Measurements from ENCODE around the gene PCDHGA12.
"Not testable (repeated sequence)": the region's sequence is repeated elsewhere in the genome, so short reads cannot be mapped to it uniquely, and the experiment has no call there.

The PCDHGA12 gene

GRCh38 chr5:141397756-141398551 is 32.4 kb upstream of the PCDHGA12 start, which contains the start of gene PCDHGB5:
TSS of gene PCDHGB5 (plus strand) at chr5:141397947. CDS start at chr5:141398128, 181 bp downstream.
- not testable (repeated sequence) for H3K27ac ChIP-seq (ENCODE audit: low read depth, low read length); H3K27me3 ChIP-seq (ENCODE audit: control insufficient read depth, insufficient read depth, low read length)

GRCh38 chr5:141398608-141399007 is 31.7 kb upstream of the PCDHGA12 start:
- H3K9ac ChIP-seq (ENCODE audit: low read length) = no peak overlapping the region
- no peaks in the 10 kb centered on the region for H3K4me1 ChIP-seq (ENCODE audit: control insufficient read depth, insufficient read depth, low read length)
- H3K27ac ChIP-seq (ENCODE audit: low read depth, low read length) = no peak overlapping the region
- no peaks in the 10 kb centered on the region for H3K27me3 ChIP-seq (ENCODE audit: control insufficient read depth, insufficient read depth, low read length)
- no peaks in the 10 kb centered on the region for H3K36me3 ChIP-seq (ENCODE audit: control insufficient read depth, insufficient read depth, low read length)
- H3K4me3 ChIP-seq (ENCODE audit: low read length) = no peak overlapping the region

More at GRCh38 chr5:141397756-141398551, 32.4 kb upstream of the PCDHGA12 start, which contains the start of gene PCDHGB5:
- not testable (repeated sequence) for H3K4me1 ChIP-seq (ENCODE audit: control insufficient read depth, insufficient read depth, low read length); H3K9ac ChIP-seq (ENCODE audit: low read length); H3K36me3 ChIP-seq (ENCODE audit: control insufficient read depth, insufficient read depth, low read length)
- peak within 1 kb of the TSS; percentile 27 for H3K4me3 ChIP-seq (ENCODE audit: low read length)

GRCh38 chr5:141399555-141400258 is 30.6 kb upstream of the PCDHGA12 start:
- H3K4me1 ChIP-seq (ENCODE audit: control insufficient read depth, insufficient read depth, low read length) = no peaks in the 10 kb centered on the region
- H3K9ac ChIP-seq (ENCODE audit: low read length) = no peak overlapping the region
- H3K27me3 ChIP-seq (ENCODE audit: control insufficient read depth, insufficient read depth, low read length) = no peaks in the 10 kb centered on the region
- no peaks in the 10 kb centered on the region for H3K36me3 ChIP-seq (ENCODE audit: control insufficient read depth, insufficient read depth, low read length)
- H3K27ac ChIP-seq (ENCODE audit: low read depth, low read length) = no peak overlapping the region
- peak overlapping the region; percentile 36 for H3K4me3 ChIP-seq (ENCODE audit: low read length)

- H3K4me3 ChIP-seq (ENCODE audit: low read length) = peak within 1 kb of the TSS; percentile 40
- H3K9ac ChIP-seq (ENCODE audit: low read length) = no peak within 1 kb of the TSS
- no peaks in the 10 kb centered on the region for H3K4me1 ChIP-seq (ENCODE audit: control insufficient read depth, insufficient read depth, low read length)
- H3K27ac ChIP-seq (ENCODE audit: low read depth, low read length) = no peak within 1 kb of the TSS
- H3K36me3 ChIP-seq (ENCODE audit: control insufficient read depth, insufficient read depth, low read length) = no peaks in the 10 kb centered on the region
- no peaks in the 10 kb centered on the region for H3K27me3 ChIP-seq (ENCODE audit: control insufficient read depth, insufficient read depth, low read length)
Measured at GRCh38 chr5:141402553-141403243, 27.6 kb upstream of the PCDHGA12 start, which contains the start of gene PCDHGA9. TSS of gene PCDHGA9 (plus strand) at chr5:141402778. CDS start at chr5:141402953, 175 bp downstream.

- Histone ChIP-seq H3K9ac (ENCODE audit: low read length) (no peak overlapping the region), H3K4me1 (ENCODE audit: control insufficient read depth, insufficient read depth, low read length) (no peaks in the 10 kb centered on the region), H3K4me3 (ENCODE audit: low read length) (peak overlapping the region; percentile 40), H3K27me3 (ENCODE audit: control insufficient read depth, insufficient read depth, low read length) (no peaks in the 10 kb centered on the region), H3K36me3 (ENCODE audit: control insufficient read depth, insufficient read depth, low read length) (no peaks in the 10 kb centered on the region), H3K27ac (ENCODE audit: low read depth, low read length) (no peak overlapping the region)
Measured at GRCh38 chr5:141403387-141403786, 26.9 kb upstream of the PCDHGA12 start.

GRCh38 chr5:141407790-141408505 is 22.4 kb upstream of the PCDHGA12 start, which contains the start of gene PCDHGB6:
TSS of gene PCDHGB6 (plus strand) at chr5:141408021. CDS start at chr5:141408203, 182 bp downstream.
- H3K27ac ChIP-seq (ENCODE audit: low read depth, low read length); H3K9ac ChIP-seq (ENCODE audit: low read length); H3K36me3 ChIP-seq (ENCODE audit: control insufficient read depth, insufficient read depth, low read length); H3K27me3 ChIP-seq (ENCODE audit: control insufficient read depth, insufficient read depth, low read length); H3K4me1 ChIP-seq (ENCODE audit: control insufficient read depth, insufficient read depth, low read length): not testable (repeated sequence)
- H3K4me3 ChIP-seq (ENCODE audit: low read length) = peak within 1 kb of the TSS; percentile 45

- no peaks in the 10 kb centered on the region for H3K4me1 ChIP-seq (ENCODE audit: control insufficient read depth, insufficient read depth, low read length)
- H3K27me3 ChIP-seq (ENCODE audit: control insufficient read depth, insufficient read depth, low read length) = peaks cover 5% of the 10 kb centered on the region
- H3K4me3 ChIP-seq (ENCODE audit: low read length) = peak overlapping the region; percentile 29
- no peak overlapping the region for H3K9ac ChIP-seq (ENCODE audit: low read length)
- H3K36me3 ChIP-seq (ENCODE audit: control insufficient read depth, insufficient read depth, low read length) = peaks cover 5% of the 10 kb centered on the region
- no peak overlapping the region for H3K27ac ChIP-seq (ENCODE audit: low read depth, low read length)
Measured at GRCh38 chr5:141409598-141410306, 20.6 kb upstream of the PCDHGA12 start.

GRCh38 chr5:141411575-141411974 is 18.7 kb upstream of the PCDHGA12 start:
- Histone ChIP-seq H3K27me3 (ENCODE audit: control insufficient read depth, insufficient read depth, low read length) (peaks cover 5% of the 10 kb centered on the region), H3K4me3 (ENCODE audit: low read length) (no peak overlapping the region)

GRCh38 chr5:141412854-141413539 is 17.3 kb upstream of the PCDHGA12 start, which contains the start of gene PCDHGA10:
TSS of gene PCDHGA10 (plus strand) at chr5:141412987. CDS start at chr5:141413176, 189 bp downstream.
- no peak within 1 kb of the TSS for H3K27ac ChIP-seq (ENCODE audit: low read depth, low read length)
- H3K9ac ChIP-seq (ENCODE audit: low read length) = no peak within 1 kb of the TSS
- no peaks in the 10 kb centered on the region for H3K4me1 ChIP-seq (ENCODE audit: control insufficient read depth, insufficient read depth, low read length)
- H3K27me3 ChIP-seq (ENCODE audit: control insufficient read depth, insufficient read depth, low read length) = peaks cover 5% of the 10 kb centered on the region
- H3K4me3 ChIP-seq (ENCODE audit: low read length) = peak within 1 kb of the TSS; percentile 4
- H3K36me3 ChIP-seq (ENCODE audit: control insufficient read depth, insufficient read depth, low read length) = peaks cover 5% of the 10 kb centered on the region

More at GRCh38 chr5:141411575-141411974, 18.7 kb upstream of the PCDHGA12 start:
- H3K36me3 ChIP-seq (ENCODE audit: control insufficient read depth, insufficient read depth, low read length) = peaks cover 5% of the 10 kb centered on the region
- no peak overlapping the region for H3K9ac ChIP-seq (ENCODE audit: low read length)
- no peaks in the 10 kb centered on the region for H3K4me1 ChIP-seq (ENCODE audit: control insufficient read depth, insufficient read depth, low read length)
- no peak overlapping the region for H3K27ac ChIP-seq (ENCODE audit: low read depth, low read length)

- Histone ChIP-seq H3K27ac (ENCODE audit: low read depth, low read length) (no peak overlapping the region), H3K9ac (ENCODE audit: low read length) (no peak overlapping the region), H3K4me1 (ENCODE audit: control insufficient read depth, insufficient read depth, low read length) (no peaks in the 10 kb centered on the region), H3K27me3 (ENCODE audit: control insufficient read depth, insufficient read depth, low read length) (peaks cover 5% of the 10 kb centered on the region), H3K36me3 (ENCODE audit: control insufficient read depth, insufficient read depth, low read length) (peaks cover 5% of the 10 kb centered on the region), H3K4me3 (ENCODE audit: low read length) (peak overlapping the region; percentile 4)
Measured at GRCh38 chr5:141413540-141414069, 16.7 kb upstream of the PCDHGA12 start.

Data from rectal smooth muscle tissue (tissue), 1 donor.